ENCODE measurements around the gene GPHN.
A peak's percentile ranks its signal among the peaks of the same experiment; 100 is the strongest.

Gene GPHN

DNA sequence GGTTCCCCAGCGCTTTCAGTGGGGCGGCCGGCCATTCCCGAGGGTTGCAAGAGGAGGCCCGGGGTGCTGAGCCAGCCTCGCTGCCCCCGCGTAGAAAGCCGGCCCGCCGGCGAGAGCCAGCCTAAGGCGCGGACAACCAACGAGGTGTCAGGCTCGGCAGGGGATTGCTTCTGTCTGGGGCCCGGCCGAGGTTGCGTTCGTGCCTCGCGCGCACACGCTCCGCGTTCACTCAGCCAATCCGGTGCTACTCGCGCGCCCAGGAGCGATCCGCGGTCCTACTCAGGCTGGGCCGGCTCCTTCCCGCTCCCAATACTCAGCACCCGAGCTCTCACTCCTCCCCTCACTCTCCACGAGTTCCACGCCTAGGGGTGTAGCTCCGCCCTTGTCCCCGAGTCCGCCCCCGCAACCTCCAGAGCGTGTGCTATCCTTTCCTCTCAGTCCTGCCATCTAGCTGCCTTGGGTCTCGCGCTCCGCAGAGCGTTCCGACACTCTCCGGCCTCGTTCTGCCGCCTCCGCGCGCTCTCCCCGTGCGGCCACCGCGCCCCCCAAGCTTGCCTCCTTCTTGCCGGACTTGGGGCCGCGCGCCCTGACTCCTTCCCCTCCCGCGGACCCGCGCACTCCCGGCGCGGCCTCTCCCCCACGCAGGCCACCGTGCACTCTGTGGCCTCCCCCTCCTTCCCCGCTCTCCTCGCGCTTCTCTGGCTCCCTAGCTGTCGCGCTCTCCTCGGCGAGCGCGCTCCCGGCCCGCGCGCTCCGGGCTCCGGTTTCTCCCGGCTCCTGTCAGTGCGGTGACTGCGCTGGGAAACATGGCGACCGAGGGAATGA lies at the start of gene GPHN:
Gene GPHN (plus strand): TSS at position 426 of the 825 bp plus-strand sequence.
- DNase-seq, result peak; percentile 93 to 99 (median 96)
- intact Hi-C loops (cut with DNase I), result loop anchor here (5.0 kb wide), 1 partner anchor 734 kb away; the partner anchor contains the start of gene PALS1

DNA sequence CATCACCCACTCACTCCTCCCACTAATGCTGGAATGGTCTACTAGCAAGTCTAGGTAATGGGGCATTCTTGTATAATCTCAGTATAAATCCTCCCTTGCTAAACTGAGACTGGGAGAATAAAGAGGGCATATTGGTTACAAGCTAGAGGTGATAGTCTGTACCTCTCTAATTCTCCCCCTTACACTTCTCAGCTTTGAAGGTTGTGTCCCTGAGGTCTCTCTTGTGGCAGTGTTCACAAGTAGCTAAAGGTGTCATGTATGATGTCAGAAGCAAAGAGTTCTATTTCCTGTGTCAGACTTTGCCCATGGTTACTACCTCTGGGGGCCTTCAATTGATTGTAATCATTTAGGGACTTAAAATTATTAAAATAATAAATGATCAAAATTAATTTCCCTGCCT lies 48.3 kb upstream of the GPHN start:
- intact Hi-C loops (cut with DNase I), result no loop called here
- no peak for DNase-seq

DNA sequence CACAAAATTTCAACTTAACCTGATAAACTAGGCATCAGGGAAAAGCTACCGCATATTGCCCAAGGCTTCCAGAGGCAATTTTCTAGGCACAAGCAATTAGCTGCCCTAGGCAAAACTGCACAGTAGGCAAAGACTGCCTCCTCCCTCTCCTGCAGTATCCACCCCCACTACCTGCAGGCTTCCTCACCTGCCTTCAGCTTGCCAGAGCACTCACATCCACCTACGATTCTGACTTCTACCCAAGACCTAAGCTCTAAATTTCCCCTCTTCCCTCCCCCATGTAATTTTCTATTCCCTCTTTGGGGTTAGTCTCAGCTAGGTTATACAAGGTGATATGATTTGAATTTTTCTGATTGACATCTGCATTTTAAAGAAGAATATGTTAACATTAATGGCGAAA lies 43.7 kb upstream of the GPHN start:
- peak in 32 of 42 donors; percentile 3 to 77 (median 34) for DNase-seq
- intact Hi-C loops (cut with DNase I), result no loop called here

- DNase-seq, result no peak
- intact Hi-C loops (cut with DNase I), result no loop called here
Measured at GRCh38 chr14:66468778-66469367, 39.1 kb upstream of the GPHN start.

DNA sequence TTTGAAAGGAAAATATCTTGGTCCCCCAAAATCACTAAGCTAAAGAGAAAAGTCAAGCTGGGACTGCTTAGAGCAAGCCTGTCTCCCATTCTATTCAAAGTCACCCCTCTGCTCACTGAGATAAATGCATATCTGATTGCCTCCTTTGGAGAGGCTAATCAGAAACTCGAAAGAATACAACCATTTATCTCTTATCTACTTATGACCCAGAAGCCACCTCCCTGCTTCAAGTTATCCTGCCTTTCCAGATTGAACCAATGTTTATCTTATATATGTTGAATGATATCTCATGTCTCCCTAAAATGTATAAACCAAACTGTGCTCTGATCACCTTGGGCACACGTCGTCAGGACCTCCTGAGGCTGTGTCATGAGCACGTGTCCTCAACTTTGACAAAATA lies 36.4 kb upstream of the GPHN start:
- intact Hi-C loops (cut with DNase I), result no loop called here
- no peak for DNase-seq

GRCh38 chr14:66472251-66472650 lies 35.7 kb upstream of the GPHN start:
- DNase-seq, result no peak
- intact Hi-C loops (cut with DNase I), result no loop called here

DNA sequence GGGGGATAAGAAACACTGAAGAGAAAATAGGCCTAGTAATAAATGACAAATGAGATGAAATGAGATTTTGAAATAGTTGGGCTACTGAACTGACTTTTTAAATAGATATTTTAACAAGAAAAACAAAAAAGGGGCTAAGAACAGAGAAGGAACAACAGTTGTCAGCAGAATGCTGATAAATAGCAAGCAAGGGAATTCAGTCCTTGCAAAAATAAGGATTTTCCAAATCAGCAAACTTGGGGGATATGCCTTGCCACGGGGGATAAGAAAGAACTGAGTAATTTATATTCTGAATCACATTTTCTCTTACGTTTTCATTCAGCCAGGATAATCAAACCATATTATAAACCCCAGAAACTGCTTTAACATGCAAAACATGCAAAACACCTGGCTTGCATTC lies 34.7 kb upstream of the GPHN start:
- no peak for DNase-seq
- intact Hi-C loops (cut with DNase I), result no loop called here

GRCh38 chr14:66476964-66477363 lies 31.0 kb upstream of the GPHN start:
- no peak for DNase-seq
- intact Hi-C loops (cut with DNase I), result no loop called here

- intact Hi-C loops (cut with DNase I), result no loop called here
- no peak for DNase-seq
Measured at GRCh38 chr14:66477567-66477966, 30.4 kb upstream of the GPHN start.

DNA sequence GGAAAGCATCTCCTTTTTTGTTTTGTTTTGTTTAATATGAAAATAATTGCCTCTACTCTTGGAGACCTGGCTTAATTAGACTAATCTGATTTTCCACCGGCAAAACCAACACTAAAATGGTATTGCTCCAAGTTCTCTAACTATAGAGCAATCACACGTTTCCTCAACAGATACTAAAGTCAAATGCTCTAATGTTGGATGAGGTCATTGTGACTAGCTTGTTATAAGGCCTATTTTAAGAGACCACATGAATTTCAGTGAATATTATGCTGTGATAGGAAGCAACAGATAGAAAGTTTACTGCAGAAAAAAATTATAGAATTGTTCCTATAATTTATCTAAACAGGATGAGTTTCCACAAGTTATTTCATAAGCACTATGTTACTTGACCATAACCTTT lies 25.1 kb upstream of the GPHN start:
- DNase-seq, result no peak
- intact Hi-C loops (cut with DNase I), result no loop called here

DNA sequence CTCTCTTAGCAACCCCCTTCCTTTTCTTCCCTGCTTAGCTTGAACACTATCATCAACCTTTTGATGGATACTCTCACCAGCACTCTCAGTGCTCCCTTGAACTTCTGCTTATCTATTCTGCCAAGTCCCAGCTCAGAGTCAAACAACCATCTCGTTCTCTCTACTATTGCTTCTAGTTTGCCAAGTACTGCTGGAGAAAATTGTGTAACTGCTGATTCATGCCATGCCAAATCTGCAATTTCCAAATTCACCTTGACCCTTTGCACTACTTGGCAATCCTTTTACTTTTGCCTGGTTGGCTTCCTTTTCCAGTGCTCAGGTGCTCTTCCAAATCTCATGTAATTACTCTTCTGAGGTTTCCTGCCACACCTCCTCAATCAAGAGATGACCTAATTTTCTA lies 24.6 kb upstream of the GPHN start:
- DNase-seq, result no peak
- intact Hi-C loops (cut with DNase I), result no loop called here

GRCh38 chr14:66485029-66485428 lies 22.9 kb upstream of the GPHN start:
- DNase-seq, result no peak
- intact Hi-C loops (cut with DNase I), result no loop called here

DNA sequence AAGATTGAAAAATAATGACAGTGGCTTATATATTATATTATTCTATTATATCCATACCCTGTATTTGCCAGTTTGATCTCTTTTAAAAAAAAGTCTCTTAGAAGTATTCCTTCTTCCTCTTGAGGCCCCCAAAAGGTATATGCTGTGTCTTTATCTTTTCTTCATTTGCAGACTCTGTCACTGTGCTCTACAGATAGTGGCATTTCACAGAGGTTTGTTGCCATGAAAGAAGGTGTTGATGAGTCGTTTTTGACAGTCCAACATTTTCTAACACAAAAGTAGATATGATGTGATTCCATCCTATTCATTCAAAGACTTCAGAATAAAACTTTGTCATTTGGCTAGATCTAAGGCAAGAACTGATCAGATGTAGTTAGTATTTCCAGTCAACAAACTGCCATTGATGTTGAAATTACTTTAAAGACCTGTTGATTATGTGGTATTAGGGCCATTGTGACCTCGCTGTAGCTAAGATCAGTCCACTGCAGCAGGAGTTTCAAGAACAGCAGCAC lies 22.0 kb upstream of the GPHN start, which contains the start of gene CCDC196:
Gene CCDC196 (plus strand): TSS at position 462 of the 512 bp plus-strand sequence. CDS start 132 bp downstream, outside the sequence.
- intact Hi-C loops (cut with DNase I), result no loop called here

DNA sequence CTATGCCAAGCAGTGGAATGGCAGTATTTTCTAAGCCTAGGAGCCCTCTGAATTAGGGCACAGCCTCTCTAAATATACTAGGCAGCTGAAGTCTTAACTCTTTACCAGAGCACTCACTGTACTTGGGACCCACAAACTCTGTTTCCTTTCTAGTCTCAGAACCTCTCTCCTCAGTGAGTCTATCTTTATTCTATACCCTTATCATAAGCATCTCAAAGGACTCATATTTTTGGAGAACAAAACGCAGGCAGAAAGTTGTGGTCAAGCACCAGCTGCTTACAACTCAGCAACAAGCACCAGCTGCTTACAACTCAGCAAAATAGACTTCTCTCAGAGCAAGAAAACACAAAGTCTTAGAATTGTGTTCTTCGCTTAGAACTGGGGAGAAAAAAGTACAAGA lies 20.8 kb upstream of the GPHN start:
- intact Hi-C loops (cut with DNase I), result no loop called here
- DNase-seq, result no peak

More for the DNA sequence above, 22.0 kb upstream of the GPHN start, which contains the start of gene CCDC196:
- no peak for DNase-seq

DNA sequence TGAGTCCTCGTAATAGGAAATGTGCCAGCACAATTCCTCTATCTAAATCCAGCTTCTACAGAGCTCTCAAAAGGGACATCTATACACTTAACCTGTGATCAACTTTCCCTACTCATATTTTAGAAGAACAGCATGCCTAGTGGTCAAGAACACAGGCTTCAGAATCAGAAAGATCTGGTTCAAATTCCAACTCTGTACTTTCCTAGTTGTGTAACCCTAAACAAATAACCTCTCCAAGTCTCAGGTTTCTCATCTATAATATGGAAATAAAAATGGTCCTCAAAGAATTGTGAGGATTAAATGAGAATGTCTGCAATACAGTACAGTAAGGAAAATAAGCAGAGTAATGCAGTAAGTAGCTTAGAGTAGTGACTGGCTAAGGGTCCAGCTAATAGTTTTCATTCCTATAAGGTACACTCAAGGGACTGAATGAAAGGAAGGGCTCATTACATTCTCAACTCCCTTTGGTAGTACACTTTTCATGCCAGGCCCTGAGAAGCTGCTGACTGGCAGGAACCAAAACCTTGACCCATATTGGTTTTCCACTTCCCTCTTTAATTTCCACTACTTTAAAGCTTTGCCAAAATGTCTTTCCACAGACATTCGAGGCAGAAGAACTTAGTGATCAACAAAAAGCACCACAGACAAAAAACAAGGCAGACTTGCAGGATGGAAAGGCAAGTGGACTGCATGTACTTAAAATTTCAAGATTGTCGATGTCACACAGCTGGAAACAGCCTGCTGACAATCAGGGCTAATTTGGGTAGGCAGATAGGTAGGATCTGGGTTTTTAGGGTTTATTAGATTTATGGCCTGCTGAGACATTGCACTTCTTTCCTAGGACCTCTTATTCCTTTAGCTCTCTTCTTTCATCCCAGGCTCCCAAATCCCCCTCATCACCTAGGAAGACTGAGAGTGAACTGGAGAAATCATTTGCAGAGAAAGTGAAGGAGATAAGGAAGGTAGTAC lies 17.5 kb upstream of the GPHN start:
- intact Hi-C loops (cut with DNase I), result no loop called here
- no peak for DNase-seq

GRCh38 chr14:66493750-66494149 lies 14.2 kb upstream of the GPHN start:
- DNase-seq, result no peak
- intact Hi-C loops (cut with DNase I), result no loop called here

DNA sequence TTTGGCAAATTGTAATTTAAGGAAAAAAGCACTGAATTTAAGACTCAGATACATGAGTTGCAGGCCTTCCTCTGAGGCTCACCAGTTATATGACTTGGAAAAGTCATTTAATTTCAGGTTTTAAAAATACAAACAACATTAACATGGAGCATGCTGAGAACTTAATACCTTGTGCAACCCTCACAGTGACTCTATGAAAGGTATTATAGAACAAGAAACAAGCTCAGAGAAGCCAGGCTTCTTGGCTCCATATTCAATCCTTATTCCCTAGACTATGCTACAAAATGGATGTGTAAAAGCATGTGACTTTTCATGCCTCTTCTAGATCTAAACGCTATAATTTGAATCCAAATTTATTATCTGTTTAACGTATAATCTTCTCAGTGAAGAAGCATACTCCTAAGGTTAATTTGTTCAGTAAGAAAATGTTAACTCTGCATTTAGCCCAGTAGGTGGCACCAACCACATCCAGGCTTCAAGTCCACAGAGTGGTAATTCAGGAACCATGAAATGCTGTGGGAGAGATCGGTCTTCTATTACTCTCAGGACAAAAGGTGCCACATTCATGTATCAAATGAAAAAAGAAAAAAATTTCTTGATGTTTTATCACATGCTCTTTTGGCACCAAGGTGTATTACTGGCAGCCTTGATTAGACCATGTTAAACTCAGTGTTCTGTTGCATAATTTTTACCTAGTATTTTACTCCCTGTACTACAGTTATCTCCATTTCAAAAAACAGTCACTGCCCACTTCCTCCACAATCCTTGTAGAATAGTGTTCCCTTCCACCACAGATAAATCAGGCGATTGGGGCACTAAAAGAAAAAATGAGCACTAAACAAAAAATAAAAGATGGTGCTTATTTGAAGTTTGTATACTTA lies 12.5 kb upstream of the GPHN start:
- DNase-seq, result peak in 40 of 42 donors; percentile 9 to 83 (median 51)
- intact Hi-C loops (cut with DNase I), result no loop called here

GRCh38 chr14:66496188-66496807 lies 11.6 kb upstream of the GPHN start:
- no peak for DNase-seq
- intact Hi-C loops (cut with DNase I), result no loop called here

All from head of caudate nucleus (tissue), 42 donors.